Measurements from ENCODE around the gene OR51D1. TPM values are rescaled to one million over a fixed set of nuclear protein-coding genes. Genes with fewer than 3 reads are reported as not detected.

OR51D1 gene
- total RNA-seq, 2 experiments from 2014 or later, result not detected

DNA sequence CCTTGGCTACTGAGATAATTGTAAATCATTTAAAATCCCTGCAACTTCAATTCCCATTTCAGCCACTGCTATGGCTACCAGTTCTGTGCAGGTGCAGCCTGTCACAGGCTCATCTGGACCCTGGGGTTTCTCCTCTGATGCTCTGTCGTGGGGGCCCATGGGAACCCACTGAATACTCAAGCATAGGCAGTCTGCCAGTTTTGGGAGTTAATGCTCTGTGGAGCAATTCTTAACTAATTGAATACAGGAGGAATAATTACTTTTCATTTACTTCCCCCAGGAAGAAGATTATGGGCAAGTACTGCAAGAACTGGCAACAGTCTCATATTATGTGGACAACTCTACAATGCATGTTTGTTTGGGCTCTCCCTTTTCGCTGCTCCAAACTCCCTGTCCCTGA is 34.5 kb downstream of the OR51D1 start:
- ChIA-PET CTCF (no interaction called here), POLR2A (no interaction called here)
- H3K36me3 Mint-ChIP-seq (ENCODE audit: low read depth), result no peaks in the 10 kb centered on the region
- intact Hi-C loops (cut with micrococcal nuclease), result no loop called here
- DNase-seq (no peak), ATAC-seq (no peak)
- H3K27me3 Mint-ChIP-seq, result peaks cover 17% of the 10 kb centered on the region
- no peak overlapping the region for H3K4me3 Mint-ChIP-seq
- H3K27ac Mint-ChIP-seq, result no peak overlapping the region
- H3K9me3 Mint-ChIP-seq, result no peaks in the 10 kb centered on the region
- no peaks in the 10 kb centered on the region for H3K4me1 Mint-ChIP-seq (ENCODE audit: low read depth)
- TF ChIP-seq, protein P1, sequence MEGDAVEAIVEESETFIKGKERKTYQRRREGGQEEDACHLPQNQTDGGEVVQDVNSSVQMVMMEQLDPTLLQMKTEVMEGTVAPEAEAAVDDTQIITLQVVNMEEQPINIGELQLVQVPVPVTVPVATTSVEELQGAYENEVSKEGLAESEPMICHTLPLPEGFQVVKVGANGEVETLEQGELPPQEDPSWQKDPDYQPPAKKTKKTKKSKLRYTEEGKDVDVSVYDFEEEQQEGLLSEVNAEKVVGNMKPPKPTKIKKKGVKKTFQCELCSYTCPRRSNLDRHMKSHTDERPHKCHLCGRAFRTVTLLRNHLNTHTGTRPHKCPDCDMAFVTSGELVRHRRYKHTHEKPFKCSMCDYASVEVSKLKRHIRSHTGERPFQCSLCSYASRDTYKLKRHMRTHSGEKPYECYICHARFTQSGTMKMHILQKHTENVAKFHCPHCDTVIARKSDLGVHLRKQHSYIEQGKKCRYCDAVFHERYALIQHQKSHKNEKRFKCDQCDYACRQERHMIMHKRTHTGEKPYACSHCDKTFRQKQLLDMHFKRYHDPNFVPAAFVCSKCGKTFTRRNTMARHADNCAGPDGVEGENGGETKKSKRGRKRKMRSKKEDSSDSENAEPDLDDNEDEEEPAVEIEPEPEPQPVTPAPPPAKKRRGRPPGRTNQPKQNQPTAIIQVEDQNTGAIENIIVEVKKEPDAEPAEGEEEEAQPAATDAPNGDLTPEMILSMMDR (IDR thresholded peaks at IDR 0.05), result no peak

DNA sequence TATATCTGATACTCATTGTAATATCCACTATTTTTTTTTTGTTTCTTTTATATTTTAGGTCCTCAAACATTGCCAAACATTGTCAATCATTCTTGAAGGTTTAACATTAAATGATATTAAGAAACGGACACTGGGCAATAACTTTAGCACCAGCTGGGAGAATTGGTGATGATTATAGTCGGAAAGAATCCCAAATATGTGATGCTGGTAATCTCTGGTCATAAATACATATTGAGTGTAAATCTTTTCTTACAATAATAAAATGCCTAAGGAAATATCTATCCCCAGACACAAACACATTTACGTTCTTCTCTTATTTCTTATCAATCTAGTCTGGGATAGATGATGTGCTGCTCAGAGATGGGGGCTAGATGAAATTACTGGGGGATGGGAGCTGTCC is 35.2 kb downstream of the OR51D1 start:
- H3K36me3 Mint-ChIP-seq (ENCODE audit: low read depth), result no peaks in the 10 kb centered on the region

DNA sequence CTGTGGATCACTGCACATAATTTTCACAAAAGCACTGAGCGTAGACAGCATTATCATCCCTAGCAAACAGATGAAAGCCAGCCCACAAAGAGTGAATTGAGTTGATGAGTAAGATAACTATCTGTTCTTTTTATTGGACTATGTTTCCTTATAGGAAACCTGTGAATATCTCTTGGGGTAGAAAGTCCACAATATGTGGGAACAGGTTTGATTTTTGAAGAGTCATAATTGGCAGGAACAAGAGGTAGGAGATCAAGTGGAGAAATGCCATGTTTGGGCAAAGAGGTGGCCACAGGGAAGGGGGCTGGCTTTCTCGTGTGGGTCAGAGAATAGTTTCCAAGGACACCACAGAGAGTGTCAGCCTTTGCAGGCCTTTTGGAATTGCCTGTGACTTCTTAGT is 36.5 kb downstream of the OR51D1 start:
- no peak for ATAC-seq
- Mint-ChIP-seq H3K27ac (no peak overlapping the region), H3K27me3 (peaks cover 17% of the 10 kb centered on the region), H3K4me3 (no peak overlapping the region), H3K9me3 (no peaks in the 10 kb centered on the region), H3K4me1 (ENCODE audit: low read depth) (no peaks in the 10 kb centered on the region), H3K36me3 (ENCODE audit: low read depth) (no peaks in the 10 kb centered on the region)
- TF ChIP-seq, protein P1 (IDR thresholded peaks at IDR 0.05), result no peak
- DNase-seq, result no peak
- ChIA-PET POLR2A (no interaction called here), CTCF (no interaction called here)
- intact Hi-C loops (cut with micrococcal nuclease), result no loop called here

More for the DNA sequence above, 35.2 kb downstream of the OR51D1 start:
- ATAC-seq (no peak), DNase-seq (no peak)
- no peak overlapping the region for H3K27ac Mint-ChIP-seq
- peaks cover 17% of the 10 kb centered on the region for H3K27me3 Mint-ChIP-seq
- H3K9me3 Mint-ChIP-seq, result no peaks in the 10 kb centered on the region
- POLR2A ChIA-PET, result no interaction called here
- no peaks in the 10 kb centered on the region for H3K4me1 Mint-ChIP-seq (ENCODE audit: low read depth)
- TF ChIP-seq, protein P1 (IDR thresholded peaks at IDR 0.05), result no peak
- no peak overlapping the region for H3K4me3 Mint-ChIP-seq
- intact Hi-C loops (cut with micrococcal nuclease), result no loop called here
- CTCF ChIA-PET, result no interaction called here

DNA sequence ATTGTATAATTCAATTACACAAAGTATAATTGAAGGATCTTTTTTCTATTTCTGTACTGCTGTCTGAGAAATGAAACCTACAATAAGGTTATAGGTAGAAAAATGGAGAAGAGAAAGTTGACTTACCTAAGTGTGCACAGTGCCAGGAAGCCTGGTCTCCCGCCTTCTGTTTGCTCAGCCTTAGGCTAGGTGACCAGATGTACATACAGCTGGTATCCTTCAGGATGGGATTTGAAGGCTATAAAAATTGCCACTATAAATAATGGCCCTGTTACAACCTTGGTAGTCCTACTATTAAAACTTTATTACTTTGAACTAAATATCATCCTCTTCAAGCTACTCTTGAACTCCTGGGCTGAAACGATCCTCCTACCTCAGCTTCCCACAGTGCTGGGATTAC is 40.7 kb downstream of the OR51D1 start:
- no peaks in the 10 kb centered on the region for H3K4me1 Mint-ChIP-seq (ENCODE audit: low read depth)
- ChIA-PET POLR2A (no interaction called here), CTCF (no interaction called here)
- DNase-seq, result no peak
- no peaks in the 10 kb centered on the region for H3K9me3 Mint-ChIP-seq
- peaks cover 9% of the 10 kb centered on the region for H3K27me3 Mint-ChIP-seq
- TF ChIP-seq, protein P1 (IDR thresholded peaks at IDR 0.05), result no peak
- intact Hi-C loops (cut with micrococcal nuclease), result no loop called here
- no peak overlapping the region for H3K27ac Mint-ChIP-seq
- ATAC-seq, result no peak
- H3K36me3 Mint-ChIP-seq (ENCODE audit: low read depth), result no peaks in the 10 kb centered on the region
- H3K4me3 Mint-ChIP-seq, result no peak overlapping the region

DNA sequence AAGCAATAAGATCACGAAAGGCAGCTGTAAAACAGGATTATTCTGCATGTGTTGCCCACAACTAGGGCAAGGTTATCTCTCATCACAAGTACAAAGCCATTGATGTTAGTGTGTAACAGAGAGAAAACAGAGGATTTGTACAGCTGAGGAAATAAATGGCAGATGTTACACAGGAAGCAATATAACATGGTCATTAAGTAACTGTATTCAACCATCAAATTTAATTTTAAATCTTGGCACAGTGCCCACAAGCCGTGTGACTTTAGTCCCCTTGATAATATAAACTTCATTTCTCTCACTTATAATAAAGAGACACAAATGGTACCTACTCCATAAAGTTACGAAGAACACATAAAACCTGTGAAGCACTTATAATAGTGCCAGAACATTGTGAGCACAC is 43.1 kb downstream of the OR51D1 start:
- intact Hi-C loops (cut with micrococcal nuclease), result no loop called here
- peaks cover 4% of the 10 kb centered on the region for H3K27me3 Mint-ChIP-seq
- DNase-seq, result no peak
- no peak for ATAC-seq
- TF ChIP-seq, protein P1 (IDR thresholded peaks at IDR 0.05), result no peak
- H3K9me3 Mint-ChIP-seq, result no peaks in the 10 kb centered on the region
- ChIA-PET POLR2A (no interaction called here), CTCF (no interaction called here)
- no peaks in the 10 kb centered on the region for H3K36me3 Mint-ChIP-seq (ENCODE audit: low read depth)
- H3K4me3 Mint-ChIP-seq, result no peak overlapping the region
- H3K27ac Mint-ChIP-seq, result no peak overlapping the region
- H3K4me1 Mint-ChIP-seq (ENCODE audit: low read depth), result no peaks in the 10 kb centered on the region
